GM19467 (cell line): ENCODE results near the gene SEPTIN8.

Source experiments
- ATAC-seq: cut with Tn5 transposase; IDR thresholded peaks from one replicate; pipeline ENCODE4 v1.9.1; 2021; ENCODE audit warnings: mild to moderate bottlenecking, moderate library complexity; ENCODE audit not compliant: unreplicated experiment

SEPTIN8 gene

DNA sequence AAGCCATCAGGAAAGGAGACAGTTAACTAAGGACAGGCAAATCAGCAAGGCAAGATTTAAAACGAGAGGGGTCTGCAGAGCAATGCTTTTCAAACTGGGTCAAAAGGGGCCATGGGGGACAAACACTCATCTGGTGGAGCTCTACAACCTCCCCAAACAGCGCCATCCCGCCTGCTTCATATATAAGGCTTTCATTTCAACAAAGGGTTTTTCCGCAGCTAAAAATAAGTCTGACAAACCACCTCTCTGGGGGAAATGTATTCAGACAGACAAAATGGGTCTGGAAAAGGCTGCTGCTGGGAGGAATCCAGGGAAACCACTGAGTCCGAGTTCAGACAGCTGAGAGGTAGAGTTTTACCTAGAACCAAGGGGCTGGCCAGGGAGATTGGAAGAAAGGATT lies 8.3 kb upstream of the SEPTIN8 start:
- no peak for ATAC-seq

DNA sequence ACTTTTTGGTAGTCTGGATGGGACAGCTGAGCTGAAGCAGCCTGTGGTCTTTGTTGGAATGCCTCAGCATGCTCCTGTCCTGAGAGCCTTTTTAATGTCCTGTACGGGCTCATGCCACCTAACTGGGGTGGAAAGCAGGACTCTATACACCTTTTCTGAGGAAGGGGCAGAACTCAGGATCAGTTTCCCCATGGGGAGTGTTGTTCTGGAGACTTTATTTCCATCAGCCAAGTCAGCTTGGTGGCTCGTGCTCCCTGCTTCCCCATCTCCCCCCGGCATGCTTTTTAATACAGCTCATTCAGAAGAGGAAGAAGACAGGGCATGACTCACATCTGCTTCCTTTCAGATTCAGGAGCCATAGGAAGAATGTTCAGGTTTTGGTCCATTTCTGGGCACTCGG lies 5.1 kb upstream of the SEPTIN8 start:
- ATAC-seq = no peak

DNA sequence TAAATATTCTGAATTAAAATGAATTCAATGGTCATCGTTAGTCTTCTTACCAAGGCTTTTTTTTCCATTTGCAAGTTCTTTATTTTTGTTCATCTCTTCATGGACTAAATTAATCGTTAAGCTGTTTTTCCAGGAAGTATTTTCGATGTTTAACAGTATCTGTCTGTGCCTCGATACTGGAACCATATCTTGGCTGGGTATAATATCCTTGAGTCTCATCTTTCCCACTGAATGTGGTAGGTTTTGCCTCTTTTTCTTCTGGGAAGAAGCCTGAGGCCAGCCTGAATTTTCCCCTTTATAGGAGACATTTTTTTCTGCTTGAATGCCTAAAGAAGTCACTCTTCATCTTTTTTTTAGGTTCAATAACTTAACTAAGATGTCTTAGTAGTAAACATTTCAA lies 4.0 kb upstream of the SEPTIN8 start:
- ATAC-seq = no peak

DNA sequence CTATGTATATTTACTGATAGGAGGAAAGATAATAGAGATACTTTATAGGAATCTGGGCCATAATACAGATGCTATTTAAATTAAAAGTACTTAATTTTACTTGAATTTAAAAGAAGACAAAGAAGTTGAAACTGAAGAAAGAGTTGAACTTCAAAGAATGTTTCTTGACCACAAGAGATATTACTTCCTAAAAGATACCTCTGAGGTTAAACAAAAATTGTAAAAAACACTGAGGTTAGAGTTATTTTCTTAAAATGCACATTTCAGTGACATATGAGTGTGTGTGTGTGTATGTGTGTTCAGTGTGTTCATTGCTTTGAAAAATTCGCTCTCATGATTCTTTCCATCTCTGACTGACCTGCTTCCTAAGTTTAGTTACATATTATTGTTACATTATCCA lies 3.5 kb upstream of the SEPTIN8 start:
- ATAC-seq = no peak

DNA sequence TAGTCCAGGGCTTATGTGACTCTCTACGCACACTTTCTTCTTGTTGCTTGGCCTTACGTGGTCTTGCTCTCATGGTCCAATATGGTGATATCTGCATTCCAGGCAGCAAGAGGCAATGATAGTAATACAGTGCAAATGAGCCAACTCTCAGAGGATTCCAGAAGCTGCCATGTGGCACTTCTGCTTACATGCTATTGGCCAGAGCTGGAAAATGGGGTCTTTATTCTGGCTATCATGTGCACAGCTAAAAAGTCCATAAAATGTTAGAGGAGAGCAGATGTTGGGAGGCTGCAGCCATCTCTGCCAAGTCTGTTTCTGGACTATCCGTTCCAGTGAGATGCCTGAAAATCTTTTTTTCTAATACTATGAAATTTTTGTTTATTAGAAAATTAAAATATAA lies 2.9 kb upstream of the SEPTIN8 start:
- no peak for ATAC-seq

DNA sequence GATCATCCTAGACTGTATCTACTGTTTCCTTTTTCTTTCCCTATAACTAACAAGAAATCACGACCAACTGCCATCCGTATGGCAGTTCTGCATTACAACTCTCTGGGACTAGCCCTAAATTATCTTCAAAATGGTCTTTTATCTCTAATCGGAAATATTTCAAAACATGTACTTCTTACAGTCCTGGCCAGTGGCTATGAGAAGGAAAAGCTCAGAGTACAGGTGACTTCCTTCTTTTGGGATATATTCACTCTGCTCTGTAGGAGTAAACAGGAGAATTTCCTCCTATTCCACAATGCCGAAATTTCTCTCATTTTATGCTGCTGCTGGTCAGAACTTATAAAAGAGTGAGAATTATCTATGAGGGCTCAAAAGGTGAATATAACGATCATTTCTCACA lies 1.8 kb upstream of the SEPTIN8 start:
- no peak for ATAC-seq

DNA sequence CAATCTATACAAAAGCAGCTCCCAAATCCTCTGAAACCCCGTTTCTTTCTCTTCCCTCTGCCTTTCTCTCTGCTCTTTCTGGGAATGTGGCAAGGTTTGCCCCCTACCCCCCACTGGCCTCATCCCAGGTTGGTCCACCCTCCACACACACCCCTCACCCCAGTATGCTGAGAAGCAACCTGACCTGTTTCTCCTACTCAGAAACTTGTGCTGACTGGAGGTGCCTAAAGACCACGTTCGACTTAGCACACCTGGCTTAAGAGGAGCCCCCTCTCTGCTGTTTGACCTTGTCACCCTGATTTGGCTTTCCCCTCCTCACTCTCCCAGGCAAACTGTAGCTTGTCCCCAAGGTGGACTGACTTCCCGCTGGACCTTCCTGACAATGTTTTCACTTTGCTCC lies 1.1 kb upstream of the SEPTIN8 start:
- ATAC-seq = no peak

DNA sequence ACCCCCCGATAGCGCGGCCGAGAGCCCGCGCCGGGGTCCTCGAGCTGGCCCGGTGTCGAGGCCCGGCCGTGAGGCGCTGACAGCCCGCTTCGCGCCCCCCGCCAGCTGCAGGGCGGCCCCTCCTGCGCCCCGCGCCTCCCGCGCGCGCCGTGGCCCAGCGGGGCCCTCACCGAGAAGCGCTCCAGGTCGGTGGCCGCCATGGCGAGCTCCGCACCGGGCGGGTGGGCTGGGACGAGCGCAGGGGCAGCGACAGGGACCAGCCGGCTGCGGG lies 166 bp downstream of the SEPTIN8 start:
- ATAC-seq = peak; percentile 27

DNA sequence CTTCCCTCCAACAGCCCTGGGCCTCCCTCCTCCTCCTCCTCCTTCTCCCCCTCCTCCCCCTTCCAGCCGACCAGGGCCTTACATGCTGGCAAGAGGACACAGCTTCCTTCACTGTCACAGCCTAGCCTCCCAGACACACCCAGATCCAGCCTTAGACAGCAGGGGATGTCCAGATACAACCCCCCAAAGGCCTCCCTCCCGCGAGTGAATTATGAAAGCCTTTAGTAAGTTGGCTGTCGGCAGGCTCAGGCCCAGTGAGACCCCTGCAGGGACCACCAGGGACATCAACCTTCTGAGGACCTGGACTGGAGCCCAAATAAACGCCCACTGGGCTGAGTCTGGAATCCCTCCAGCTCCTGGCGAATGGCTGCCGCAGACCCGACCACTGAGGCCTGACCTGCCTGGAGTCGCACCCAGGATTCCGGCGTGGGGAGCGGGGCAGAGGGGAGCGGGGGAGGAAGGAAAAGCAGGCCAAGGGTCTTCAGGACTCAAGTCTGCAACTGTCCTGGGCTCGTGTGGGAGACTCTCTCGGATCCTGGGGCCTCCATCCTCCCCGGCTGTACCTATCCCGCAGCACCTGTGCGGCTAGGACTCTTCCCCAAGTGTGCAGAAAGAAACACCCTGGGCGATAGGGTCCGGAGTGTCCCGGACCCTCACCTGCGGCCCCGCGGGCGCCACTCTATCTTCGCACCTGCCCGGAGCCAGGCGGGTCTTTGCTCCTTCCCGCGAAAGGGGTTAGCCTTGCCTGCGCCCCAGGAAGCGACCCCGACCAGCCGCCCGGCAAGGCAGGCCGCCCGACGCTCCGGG lies 705 bp downstream of the SEPTIN8 start:
- ATAC-seq = peak; percentile 9

DNA sequence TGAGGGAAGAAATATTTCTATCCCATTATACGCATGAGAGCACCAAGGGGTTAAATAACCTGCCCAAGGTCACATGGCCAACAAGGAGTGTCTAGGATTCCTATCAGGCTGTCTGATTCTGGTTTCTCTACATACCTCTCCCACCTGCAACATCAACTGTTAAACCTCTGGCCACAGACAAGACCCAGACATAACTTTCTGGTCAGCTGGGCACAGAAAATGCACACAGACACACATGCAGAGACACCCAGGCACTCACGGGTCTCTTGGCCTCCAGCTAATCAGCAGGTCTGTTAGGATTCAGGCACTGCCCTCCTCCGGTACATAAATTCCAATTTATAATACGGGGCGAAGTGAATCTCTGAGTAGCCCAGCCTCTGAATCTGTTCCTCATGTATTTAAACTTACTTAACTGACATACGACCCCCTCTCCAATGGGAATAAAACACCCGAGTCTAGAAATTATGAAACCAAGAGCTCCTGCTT lies 1.5 kb downstream of the SEPTIN8 start:
- ATAC-seq = no peak

DNA sequence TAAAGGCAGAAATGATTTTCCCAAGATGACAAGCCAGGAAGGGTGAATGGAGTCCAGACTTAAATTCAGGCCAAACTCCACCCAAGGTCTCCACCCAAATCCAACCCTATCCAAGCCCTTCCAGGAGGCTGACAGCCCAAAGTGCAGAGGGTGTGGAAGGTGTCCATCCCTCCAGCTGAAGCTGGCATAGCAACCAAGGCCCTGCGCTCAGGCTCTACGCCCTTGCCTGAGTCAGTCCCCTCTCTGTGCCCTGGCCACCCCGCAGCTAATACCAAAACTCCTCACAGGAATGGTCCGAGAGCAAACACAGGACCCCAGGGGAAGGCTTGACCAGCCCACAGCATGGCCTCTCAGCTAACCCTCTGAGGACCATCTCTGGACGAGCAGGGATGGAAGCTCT lies 2.1 kb downstream of the SEPTIN8 start:
- no peak for ATAC-seq

DNA sequence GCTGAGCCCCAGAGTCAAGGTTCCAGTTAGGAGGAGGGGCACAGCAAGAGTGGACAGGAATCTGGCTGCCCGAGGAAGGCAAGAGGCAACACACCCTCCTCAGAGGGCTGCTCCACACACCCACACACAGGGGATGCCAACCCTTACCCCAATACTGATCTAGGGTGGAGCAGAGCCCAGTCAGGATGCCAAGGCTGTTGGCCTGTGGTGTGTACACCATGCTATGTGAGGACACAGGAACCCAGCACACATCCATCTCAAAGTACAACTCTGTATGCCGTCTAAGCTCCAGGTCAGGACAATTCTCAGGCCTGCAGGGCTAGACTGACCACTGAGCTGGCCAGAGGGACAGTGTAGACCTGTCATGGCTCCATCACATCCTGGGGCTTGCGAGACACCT lies 2.6 kb downstream of the SEPTIN8 start:
- no peak for ATAC-seq

DNA sequence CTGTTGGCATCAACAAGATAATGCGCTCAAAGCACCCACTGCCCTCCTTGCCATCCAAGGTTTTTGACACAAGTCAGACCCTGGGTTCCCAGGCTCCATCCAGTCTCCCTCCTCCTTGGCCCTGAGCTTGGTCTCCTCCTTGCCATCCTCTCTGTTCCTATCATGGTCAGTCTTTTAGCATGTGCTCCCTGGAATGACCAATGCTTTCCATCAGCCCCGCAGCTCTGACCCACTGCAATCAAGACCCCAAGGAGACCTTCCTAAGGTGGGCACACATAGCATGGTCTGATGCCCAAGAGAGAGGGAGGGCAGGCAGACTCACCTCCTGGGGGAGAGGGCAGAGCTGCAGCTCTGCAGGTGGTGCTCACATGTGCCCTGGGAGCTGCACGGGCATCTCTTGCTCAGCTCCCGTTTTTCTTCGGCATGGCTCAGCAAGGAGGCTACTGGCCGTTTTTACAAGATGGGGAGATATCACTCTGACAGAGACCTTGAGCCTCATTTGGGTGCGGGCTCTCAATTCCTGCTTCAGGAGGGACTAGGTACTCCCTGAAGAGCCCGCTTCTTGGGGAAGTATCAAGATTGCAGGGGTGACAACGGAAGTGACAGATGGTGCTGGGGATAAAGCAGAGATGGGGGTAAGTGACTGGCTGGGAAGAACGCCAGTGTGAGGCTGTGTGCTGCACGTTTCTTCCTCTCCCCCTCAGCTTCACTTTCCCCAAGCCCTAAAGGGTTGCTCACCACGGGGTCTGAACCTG lies 3.3 kb downstream of the SEPTIN8 start:
- no peak for ATAC-seq

DNA sequence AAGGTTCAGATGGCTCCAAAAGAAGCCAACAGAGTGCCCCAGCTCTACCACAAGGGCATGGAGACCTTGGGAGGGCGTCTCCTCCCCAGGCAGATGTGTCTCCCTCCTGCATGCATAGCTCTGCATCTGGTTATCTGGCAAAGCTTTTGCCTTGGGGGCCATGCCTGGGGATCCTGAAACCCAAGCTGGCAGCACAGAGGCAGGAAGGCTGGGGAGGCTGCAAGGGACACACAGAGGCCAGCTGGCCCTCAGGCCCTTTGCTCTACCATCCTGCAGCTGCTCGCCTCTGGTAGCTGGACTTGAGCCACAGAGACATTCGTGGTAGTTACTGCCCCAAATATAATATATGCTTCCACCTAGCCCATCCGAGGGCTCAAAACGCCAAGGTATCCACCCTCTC lies 3.9 kb downstream of the SEPTIN8 start:
- ATAC-seq = no peak

DNA sequence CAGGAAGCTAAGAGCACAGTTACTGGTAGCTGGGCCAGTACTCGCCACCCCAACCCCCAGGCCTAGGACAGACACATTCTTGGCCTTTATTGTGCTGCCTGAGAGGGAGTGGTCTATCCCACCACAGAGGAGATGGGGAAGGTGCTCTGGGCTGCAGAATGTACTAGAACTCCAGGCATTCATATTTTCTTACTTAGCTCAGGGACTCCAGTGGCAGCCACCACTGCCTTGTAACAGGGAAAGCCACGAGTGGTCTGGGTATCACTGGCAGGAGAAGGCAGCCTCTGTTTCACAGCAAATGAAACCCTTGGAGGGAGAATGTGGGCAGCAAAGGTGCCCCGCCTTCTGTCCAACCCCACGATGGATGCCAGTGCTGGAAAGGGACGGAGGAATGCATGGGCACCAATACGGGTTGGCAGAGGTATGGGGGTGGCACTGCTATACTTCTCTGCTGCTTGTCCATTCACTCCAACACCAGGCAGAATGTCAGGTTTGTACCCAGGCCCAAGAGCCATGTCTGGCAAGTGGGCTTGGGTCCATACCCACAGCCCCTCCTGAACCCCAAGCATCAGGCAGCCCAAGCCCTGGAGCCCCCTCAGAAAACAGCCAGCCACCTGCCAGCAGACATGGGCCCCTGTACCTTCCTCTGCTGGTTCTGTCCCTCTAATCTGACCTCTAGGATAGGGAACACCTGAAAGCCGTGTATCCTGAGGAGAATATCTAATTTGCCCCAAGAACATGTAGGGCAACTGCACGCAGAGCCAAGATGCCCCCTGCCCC lies 4.6 kb downstream of the SEPTIN8 start:
- ATAC-seq = no peak

DNA sequence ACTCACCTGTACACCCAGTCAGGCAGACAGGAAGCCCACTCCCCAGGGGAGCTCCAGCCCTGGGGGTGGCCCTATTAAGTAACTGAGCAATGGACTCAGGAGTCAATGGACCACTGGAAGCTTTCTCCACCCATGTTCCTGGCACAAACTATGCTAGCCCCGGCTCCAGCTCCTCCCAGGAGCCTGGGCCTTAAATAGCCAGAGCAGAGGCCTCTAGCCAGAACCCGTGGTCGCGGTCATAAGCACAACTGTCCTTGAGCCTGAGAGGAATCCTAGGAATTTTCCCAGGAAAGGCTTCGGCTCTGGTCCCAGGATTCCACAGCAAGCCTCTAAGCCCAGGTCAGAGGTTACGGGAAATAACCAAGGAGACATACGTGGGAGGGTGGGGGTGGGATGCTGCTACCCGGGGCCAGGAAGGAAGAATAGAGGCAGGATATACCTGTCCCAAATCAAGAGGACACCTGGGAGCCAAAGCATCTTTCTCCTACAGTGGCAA lies 5.5 kb downstream of the SEPTIN8 start:
- ATAC-seq = no peak

DNA sequence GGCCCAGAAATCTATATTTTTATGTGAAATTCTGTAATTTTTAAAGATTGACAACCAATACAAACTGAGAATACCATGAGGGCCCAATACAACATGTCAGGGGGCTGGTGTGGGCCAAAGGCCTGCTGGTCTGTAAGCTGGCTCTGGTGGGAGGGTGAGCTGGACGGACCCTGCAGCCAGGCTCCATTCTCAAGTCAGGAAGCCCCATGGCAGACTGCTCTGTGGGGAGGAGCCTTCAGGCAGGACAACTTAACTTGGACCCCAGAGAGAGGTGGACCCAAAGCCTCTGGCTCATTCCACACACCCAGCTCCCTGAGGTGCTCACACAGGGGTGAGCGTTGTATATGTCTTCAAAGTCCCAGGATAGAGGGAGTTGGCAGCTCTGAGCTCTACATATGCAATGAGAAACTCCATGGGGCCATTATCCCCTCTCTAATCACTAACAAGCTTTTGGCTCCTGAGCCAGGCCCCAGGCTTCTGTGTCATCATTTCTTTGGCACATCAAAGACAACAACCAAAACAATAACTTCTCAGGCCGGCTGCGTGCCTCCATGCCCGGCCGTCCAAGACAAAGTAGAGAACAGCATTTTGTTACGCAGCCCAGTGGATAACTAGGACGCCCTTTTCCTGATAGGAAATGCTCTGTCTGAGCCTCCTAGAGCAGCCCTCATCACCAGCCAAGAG lies 6.4 kb downstream of the SEPTIN8 start:
- no peak for ATAC-seq

DNA sequence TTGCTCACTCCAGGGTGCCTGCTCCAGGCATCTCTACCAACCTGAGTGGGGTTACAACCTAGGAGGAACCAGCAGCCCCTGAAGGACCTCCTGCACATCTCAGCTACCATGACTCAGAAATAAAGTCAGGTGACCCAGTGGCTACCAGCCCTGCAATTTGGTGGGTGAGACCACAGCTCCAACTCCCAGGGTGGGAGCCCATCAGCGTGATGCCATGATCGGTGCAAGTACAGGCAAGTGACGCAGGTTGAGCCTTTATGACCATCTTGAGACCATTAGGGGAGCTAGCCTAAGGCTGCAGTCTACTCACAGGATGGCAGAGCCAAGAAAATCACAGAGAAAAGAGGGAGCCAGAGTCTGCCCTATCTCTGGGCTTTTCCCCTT lies 8.6 kb downstream of the SEPTIN8 start:
- ATAC-seq = no peak

DNA sequence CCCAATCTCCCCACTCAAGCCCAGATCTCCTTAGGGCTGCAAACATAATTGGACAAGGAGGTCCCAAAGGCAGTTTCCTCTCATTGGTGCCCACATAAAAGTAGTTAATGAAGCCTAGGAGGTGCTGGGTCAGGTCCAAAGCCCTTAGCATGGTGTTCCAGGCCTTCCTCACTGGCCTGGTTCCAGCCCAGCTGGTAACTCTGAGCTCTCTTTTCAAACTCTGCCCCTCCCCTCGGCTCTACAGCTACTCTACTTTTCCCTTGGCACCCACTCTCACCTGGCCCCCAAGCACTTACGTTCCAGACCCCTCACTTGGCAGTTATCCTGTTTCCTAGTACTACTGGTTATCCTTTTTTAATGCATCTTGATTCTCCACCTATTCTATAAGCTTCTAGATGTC lies 9.9 kb downstream of the SEPTIN8 start:
- no peak for ATAC-seq

DNA sequence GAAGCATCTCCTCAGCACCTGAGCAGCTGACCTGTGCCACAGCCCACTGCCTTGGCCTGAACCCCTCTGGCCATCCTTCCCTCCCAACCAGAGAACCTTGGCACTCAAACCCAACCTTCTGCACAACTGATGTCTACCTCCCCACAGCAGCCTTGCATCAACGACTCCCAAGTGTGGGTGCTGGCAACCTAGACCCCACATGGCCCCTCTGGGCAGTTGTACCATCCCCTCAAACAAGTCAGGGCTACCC lies 10.3 kb downstream of the SEPTIN8 start:
- no peak for ATAC-seq

DNA sequence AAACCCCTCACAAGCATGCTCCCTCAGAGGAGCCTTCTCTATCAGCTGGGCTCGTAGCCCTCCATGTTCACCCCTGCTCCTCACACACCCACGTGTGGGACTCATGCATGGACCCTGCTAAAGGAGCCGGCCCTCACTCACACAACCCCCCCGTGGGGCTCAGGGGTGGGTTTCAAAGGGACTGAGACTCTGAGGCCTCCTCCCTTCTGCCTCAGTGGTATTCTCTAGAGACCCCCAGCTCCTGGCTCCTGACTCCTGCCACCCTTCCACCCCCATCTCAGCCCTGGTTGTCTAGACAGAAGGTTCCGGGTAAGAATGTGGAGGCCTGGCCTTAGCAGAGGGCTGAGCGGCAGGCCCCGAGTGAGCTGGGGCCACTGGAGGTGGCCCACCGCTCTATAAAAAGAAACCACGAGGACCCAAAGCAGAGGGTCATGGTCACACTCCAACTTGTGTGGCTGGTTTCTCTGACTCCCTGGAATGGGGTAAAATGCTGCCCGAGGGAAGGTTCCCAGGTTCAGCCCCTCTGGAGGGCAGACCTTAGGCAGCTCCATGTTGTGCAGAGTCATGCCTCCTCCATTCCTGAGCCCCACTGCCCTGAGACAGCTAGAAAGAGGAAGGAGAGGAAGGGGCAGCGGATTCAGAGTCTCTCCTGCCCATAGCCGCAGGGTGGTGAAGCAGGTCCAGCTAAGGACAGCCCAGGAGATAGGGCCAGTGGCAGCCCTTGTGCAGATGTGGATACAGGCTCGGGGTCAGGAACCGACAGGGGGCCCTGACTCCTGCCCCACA lies 10.8 kb downstream of the SEPTIN8 start:
- ATAC-seq = no peak
